Osteocyte (in vitro differentiated cells): ENCODE results near the gene PGP. TPM values are rescaled to one million over a fixed set of nuclear protein-coding genes. Genes with fewer than 3 reads are reported as not detected.
A peak's percentile ranks its signal among the peaks of the same experiment; 100 is the strongest.

ENCODE experiments used
- DNase-seq: peaks from one replicate; pipeline ENCODE4 v3.0.0; 2021; ENCODE audit warnings: mixed read lengths; ENCODE audit not compliant: unreplicated experiment; ENCODE audit errors: extremely low spot score
- H3K27ac Mint-ChIP-seq: one replicate; pipeline ENCODE4 v1.8.0; 2021; ENCODE audit warnings: mild to moderate bottlenecking, mixed read lengths; ENCODE audit not compliant: unreplicated experiment
- H3K27me3 Mint-ChIP-seq: one replicate; pipeline ENCODE4 v1.8.0; 2021; ENCODE audit warnings: mixed read lengths; ENCODE audit not compliant: unreplicated experiment
- H3K36me3 Mint-ChIP-seq: one replicate; pipeline ENCODE4 v1.8.0; 2021; ENCODE audit warnings: mixed read lengths; ENCODE audit not compliant: unreplicated experiment
- H3K4me1 Mint-ChIP-seq: one replicate; pipeline ENCODE4 v1.8.0; 2021; ENCODE audit warnings: mixed read lengths; ENCODE audit not compliant: unreplicated experiment
- H3K4me3 Mint-ChIP-seq: one replicate; pipeline ENCODE4 v1.8.0; 2021; ENCODE audit warnings: mild to moderate bottlenecking, moderate library complexity, mixed read lengths; ENCODE audit not compliant: unreplicated experiment
- H3K9me3 Mint-ChIP-seq: one replicate; pipeline ENCODE4 v1.8.0; 2021; ENCODE audit warnings: mixed read lengths; ENCODE audit not compliant: unreplicated experiment
- total RNA-seq: library from RNA; stranded (reverse); gene quantifications from 2 replicates; pipeline ENCODE4 v1.2.1, GENCODE V29; 2021
- TF ChIP-seq, protein P1 (sequence below): fragments of 200-600 bp; sonication (generic); IDR thresholded peaks from 2 replicates; pipeline ENCODE4 v1.5.0; 2021; ENCODE audit warnings: antibody characterized with exemption, mild to moderate bottlenecking, moderate library complexity

PGP gene
- total RNA-seq, 1 donor from 2014 or later, result 15.0 TPM

DNA sequence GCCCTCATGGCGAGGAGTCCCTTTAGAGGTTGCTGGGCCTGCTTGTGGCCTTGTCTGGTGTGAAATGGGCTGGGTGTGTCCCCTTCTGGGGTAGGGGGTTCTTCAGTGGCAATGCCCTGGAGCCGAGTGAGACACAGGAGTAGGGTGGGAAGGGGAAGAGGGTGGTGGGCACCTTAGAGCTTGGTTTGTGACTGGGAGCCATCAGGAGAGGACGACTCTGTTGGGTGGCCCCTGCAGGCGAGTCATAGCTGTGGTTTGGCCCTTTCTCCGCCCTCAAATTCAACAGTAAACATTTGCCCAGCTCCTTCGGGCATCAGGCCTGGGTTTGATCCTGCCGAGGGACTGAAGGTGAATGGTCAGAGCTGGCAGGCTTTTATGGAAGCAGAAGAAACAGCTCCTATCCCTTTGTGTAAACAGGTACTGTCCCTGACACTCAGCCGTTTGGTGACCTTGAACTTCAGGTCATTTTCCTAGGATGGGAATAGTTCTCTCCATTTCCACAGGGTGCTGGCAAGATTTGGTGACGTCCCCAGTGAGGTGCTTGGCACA is 11.7 kb upstream of the PGP start:
- peak; percentile 76 for DNase-seq
- H3K27ac Mint-ChIP-seq, result peak overlapping the region; percentile 50
- H3K27me3 Mint-ChIP-seq, result no peaks in the 10 kb centered on the region
- peaks cover 20% of the 10 kb centered on the region for H3K4me1 Mint-ChIP-seq
- no peaks in the 10 kb centered on the region for H3K9me3 Mint-ChIP-seq
- TF ChIP-seq, protein P1, sequence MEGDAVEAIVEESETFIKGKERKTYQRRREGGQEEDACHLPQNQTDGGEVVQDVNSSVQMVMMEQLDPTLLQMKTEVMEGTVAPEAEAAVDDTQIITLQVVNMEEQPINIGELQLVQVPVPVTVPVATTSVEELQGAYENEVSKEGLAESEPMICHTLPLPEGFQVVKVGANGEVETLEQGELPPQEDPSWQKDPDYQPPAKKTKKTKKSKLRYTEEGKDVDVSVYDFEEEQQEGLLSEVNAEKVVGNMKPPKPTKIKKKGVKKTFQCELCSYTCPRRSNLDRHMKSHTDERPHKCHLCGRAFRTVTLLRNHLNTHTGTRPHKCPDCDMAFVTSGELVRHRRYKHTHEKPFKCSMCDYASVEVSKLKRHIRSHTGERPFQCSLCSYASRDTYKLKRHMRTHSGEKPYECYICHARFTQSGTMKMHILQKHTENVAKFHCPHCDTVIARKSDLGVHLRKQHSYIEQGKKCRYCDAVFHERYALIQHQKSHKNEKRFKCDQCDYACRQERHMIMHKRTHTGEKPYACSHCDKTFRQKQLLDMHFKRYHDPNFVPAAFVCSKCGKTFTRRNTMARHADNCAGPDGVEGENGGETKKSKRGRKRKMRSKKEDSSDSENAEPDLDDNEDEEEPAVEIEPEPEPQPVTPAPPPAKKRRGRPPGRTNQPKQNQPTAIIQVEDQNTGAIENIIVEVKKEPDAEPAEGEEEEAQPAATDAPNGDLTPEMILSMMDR, result no peak
- peak overlapping the region; percentile 36 for H3K4me3 Mint-ChIP-seq
- H3K36me3 Mint-ChIP-seq, result peaks cover 7% of the 10 kb centered on the region

DNA sequence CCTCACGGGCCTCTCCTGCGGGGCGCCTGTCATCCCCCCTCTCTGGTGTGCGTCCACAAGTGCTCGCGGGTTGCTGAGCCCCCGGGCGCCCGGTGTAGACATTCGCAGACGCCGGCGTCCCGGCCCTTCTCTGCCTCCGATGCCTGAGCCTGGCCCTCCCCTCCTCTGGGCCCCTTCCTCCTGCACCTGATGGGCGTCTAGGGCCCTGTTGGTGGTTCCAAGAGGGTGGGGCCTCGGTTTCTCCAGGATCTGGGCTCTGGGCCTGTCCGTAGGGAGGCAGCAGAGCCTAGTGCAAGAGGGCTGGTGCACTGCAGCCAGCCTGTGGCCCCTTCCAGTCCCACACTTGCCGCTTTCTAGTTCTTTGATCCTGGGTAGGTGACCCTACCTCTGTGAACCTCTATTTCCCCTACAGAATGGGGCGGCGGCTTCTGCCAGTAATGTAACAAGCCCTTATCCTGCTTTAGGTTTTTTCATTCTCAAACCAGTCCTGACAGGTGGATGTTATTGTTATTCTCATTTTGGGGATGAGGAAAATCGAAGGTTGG is 9.4 kb upstream of the PGP start:
- TF ChIP-seq, protein P1, result peak; percentile 43

DNA sequence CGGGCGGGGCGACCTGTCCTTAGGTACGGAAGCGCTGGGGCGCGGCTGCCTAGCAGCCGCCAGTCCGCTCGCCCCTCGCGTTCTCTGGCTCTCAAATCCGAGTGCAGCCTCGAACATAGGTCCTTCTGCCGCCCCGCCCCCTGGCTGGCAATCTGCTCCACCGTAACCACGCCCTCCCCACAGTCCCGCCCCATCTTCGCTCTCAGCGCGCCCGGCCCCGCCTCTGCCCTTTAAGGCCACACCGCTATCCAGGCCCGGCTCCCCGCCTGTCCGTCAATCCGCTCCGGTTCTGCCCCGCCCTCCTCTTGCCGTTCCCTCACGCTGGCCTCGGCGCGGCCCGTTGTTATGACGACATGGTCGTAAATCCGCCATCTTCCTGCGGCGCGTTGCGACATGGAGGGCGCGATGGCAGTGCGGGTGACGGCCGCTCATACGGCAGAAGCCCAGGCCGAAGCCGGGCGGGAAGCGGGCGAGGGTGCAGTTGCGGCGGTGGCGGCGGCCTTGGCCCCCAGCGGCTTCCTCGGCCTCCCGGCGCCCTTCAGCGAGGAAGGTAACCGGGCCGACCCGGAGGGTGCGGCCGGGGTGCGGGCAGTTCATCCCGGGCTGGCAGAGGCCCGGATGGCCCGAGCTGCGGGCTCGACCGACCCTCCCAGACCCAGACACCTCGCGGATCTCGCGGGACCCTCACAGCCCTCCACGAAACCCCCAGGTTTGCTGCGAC is 8.7 kb upstream of the PGP start, which contains the start of gene E4F1:
Gene E4F1, plus strand, starts transcription at position 371 of the 721 bp plus-strand sequence. Its CDS starts 23 bp downstream, at position 394.
- Mint-ChIP-seq H3K9me3 (no peaks in the 10 kb centered on the region), H3K27ac (peak within 1 kb of the TSS; percentile 69), H3K4me3 (peak within 1 kb of the TSS; percentile 79), H3K4me1 (peaks cover 20% of the 10 kb centered on the region), H3K36me3 (no peaks in the 10 kb centered on the region), H3K27me3 (no peaks in the 10 kb centered on the region)
- TF ChIP-seq, protein P1, result no peak
- peak; percentile 100 for DNase-seq

More for the DNA sequence above, 9.4 kb upstream of the PGP start:
- Mint-ChIP-seq H3K9me3 (no peaks in the 10 kb centered on the region), H3K36me3 (no peaks in the 10 kb centered on the region), H3K4me3 (peak overlapping the region; percentile 79), H3K27me3 (no peaks in the 10 kb centered on the region), H3K27ac (peak overlapping the region; percentile 68), H3K4me1 (peaks cover 20% of the 10 kb centered on the region)
- peak; percentile 85 for DNase-seq

DNA sequence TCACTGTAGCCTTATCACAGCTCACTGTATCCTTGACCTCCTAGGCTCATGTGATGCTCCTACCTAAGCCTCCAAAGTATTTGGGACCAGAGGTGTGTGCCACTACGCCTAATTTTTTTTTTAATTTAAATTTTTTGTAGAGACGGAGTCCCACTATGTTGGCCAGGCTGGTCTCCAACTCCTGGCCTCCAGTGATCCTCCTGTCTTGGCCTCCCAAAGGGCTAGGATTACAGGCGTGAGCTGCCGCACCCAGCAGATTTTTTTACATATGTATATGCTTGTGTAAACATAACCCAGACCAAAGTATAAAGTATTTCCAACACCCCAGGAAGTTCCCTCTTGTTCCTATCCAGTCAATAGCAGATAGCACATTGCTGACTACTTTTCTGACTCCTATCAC is 1.7 kb upstream of the PGP start:
- Mint-ChIP-seq H3K36me3 (no peaks in the 10 kb centered on the region), H3K27me3 (no peaks in the 10 kb centered on the region), H3K9me3 (no peaks in the 10 kb centered on the region), H3K4me1 (peaks cover 21% of the 10 kb centered on the region), H3K27ac (no peak overlapping the region), H3K4me3 (peak overlapping the region; percentile 74)
- no peak for DNase-seq
- TF ChIP-seq, protein P1, result no peak
